IPS-20b (cell line): ENCODE measurements around the gene DIS3L2.
"Not testable (repeated sequence)": the region's sequence is repeated elsewhere in the genome, so short reads cannot be mapped to it uniquely, and the experiment has no call there.

ENCODE experiments used
- H3K27ac ChIP-seq: one replicate; pipeline ENCODE4 v1.5.1; 2013; ENCODE audit warnings: low read length
- H3K27me3 ChIP-seq: 2 replicates; pipeline ENCODE4 v1.6.1; 2013; ENCODE audit warnings: mild to moderate bottlenecking, low read length, inconsistent platforms; ENCODE audit not compliant: insufficient read depth
- H3K36me3 ChIP-seq: 2 replicates; pipeline ENCODE4 v1.6.1; 2013; ENCODE audit warnings: low read depth, mild to moderate bottlenecking, inconsistent platforms, low read length, moderate library complexity; ENCODE audit not compliant: insufficient read depth
- H3K4me1 ChIP-seq: 2 replicates; pipeline ENCODE4 v1.6.1; 2013; ENCODE audit warnings: mild to moderate bottlenecking, control low read depth, inconsistent platforms, low read length, moderate library complexity; ENCODE audit not compliant: insufficient read depth
- H3K4me3 ChIP-seq: 2 replicates; pipeline ENCODE4 v1.5.1; 2013; ENCODE audit warnings: mild to moderate bottlenecking, low read length, inconsistent platforms
- H3K9ac ChIP-seq: 2 replicates; pipeline ENCODE4 v1.6.1; 2013; ENCODE audit warnings: low read depth, mild to moderate bottlenecking, inconsistent platforms, low read length, moderate library complexity
- H3K9me3 ChIP-seq: 2 replicates; pipeline ENCODE4 v1.6.1; 2013; ENCODE audit warnings: mild to moderate bottlenecking, low read depth, low read length, inconsistent platforms; ENCODE audit not compliant: insufficient read depth

DIS3L2 gene

GRCh38 chr2:232374356-232374755, 412.8 kb downstream of the DIS3L2 start:
- no peaks in the 10 kb centered on the region for H3K9me3 ChIP-seq
- H3K27ac ChIP-seq = no peak overlapping the region
- H3K4me1 ChIP-seq = peaks cover 6% of the 10 kb centered on the region; the same call in 1 of the 2 replicates
- H3K9ac ChIP-seq = no peak overlapping the region
- no peak overlapping the region for H3K4me3 ChIP-seq
- H3K36me3 ChIP-seq = no peaks in the 10 kb centered on the region
- H3K27me3 ChIP-seq = no peaks in the 10 kb centered on the region

DNA sequence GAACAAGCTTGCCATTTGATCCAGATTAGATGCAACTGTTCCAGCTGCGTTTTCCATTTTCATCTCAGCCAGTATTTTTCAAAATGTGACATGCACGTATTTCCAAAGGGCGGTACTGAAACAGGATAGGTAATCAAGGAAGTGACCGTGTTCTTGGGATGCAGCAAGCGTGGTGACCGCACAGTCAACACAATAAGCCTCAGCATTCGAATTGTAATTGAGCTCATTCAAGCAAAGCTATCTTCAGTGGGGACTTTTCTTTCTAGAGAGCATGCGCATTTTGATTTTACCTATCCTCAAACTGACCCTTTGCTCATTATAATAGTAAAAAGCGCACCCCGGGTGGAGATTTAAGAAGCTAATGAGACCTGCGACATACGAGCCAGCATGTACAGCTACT, 413.7 kb downstream of the DIS3L2 start:
- Histone ChIP-seq H3K4me1 (peaks cover 6% of the 10 kb centered on the region; the same call in 1 of the 2 replicates), H3K27ac (no peak overlapping the region), H3K27me3 (no peaks in the 10 kb centered on the region), H3K9ac (no peak overlapping the region), H3K4me3 (no peak overlapping the region), H3K9me3 (no peaks in the 10 kb centered on the region), H3K36me3 (no peaks in the 10 kb centered on the region)

- Histone ChIP-seq H3K27ac (no peak overlapping the region), H3K9me3 (no peaks in the 10 kb centered on the region), H3K36me3 (no peaks in the 10 kb centered on the region), H3K4me3 (no peak overlapping the region), H3K27me3 (no peaks in the 10 kb centered on the region), H3K4me1 (peaks cover 6% of the 10 kb centered on the region; the same call in 1 of the 2 replicates), H3K9ac (no peak overlapping the region)
These were observed 414.7 kb downstream of the DIS3L2 start for GRCh38 chr2:232376260-232376659.

GRCh38 chr2:232376713-232377112, 415.2 kb downstream of the DIS3L2 start:
- Histone ChIP-seq H3K9me3 (no peaks in the 10 kb centered on the region), H3K9ac (no peak overlapping the region), H3K27me3 (peaks cover under 1% of the 10 kb centered on the region; the same call in 1 of the 2 replicates), H3K4me3 (no peak overlapping the region), H3K27ac (no peak overlapping the region), H3K4me1 (peaks cover 6% of the 10 kb centered on the region; the same call in 1 of the 2 replicates), H3K36me3 (no peaks in the 10 kb centered on the region)

DNA sequence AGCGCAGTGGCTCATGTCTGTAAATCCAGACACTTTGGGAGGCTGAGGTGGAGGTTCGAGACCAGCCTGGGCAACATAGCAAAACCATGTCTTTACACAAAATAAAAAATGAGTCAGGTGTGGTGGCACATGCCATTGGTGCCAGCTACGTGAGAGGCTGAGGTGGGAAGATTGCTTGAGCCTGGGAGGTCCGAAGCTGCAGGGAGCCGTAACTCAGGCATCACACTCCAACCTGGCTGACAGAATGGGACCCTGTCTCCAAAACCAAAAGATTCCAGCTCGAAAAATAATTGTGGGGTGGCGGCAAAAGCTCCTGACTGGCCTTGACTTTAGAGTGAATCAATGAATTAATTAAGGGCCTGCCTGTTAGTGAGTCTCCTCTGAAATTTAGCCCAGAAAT, 415.8 kb downstream of the DIS3L2 start:
- no peak overlapping the region for H3K27ac ChIP-seq
- H3K4me3 ChIP-seq = no peak overlapping the region
- no peaks in the 10 kb centered on the region for H3K9me3 ChIP-seq
- no peaks in the 10 kb centered on the region for H3K36me3 ChIP-seq
- no peak overlapping the region for H3K9ac ChIP-seq
- peaks cover 6% of the 10 kb centered on the region for H3K4me1 ChIP-seq
- peaks cover 5% of the 10 kb centered on the region; the same call in 1 of the 2 replicates for H3K27me3 ChIP-seq

GRCh38 chr2:232377841-232378734, 416.6 kb downstream of the DIS3L2 start:
- no peak overlapping the region for H3K27ac ChIP-seq
- peaks cover 6% of the 10 kb centered on the region for H3K4me1 ChIP-seq
- no peak overlapping the region for H3K9ac ChIP-seq
- H3K4me3 ChIP-seq = no peak overlapping the region
- H3K27me3 ChIP-seq = peaks cover 5% of the 10 kb centered on the region; the same call in 1 of the 2 replicates
- H3K36me3 ChIP-seq = no peaks in the 10 kb centered on the region
- no peaks in the 10 kb centered on the region for H3K9me3 ChIP-seq

GRCh38 chr2:232378735-232379151, 417.2 kb downstream of the DIS3L2 start, which contains the start of gene ALPP:
Gene ALPP (plus strand): TSS chr2:232378751. CDS start chr2:232378803, 52 bp downstream.
- H3K9ac ChIP-seq, H3K4me1 ChIP-seq, H3K27me3 ChIP-seq, H3K4me3 ChIP-seq, H3K9me3 ChIP-seq, H3K27ac ChIP-seq, H3K36me3 ChIP-seq: not testable (repeated sequence)

DNA sequence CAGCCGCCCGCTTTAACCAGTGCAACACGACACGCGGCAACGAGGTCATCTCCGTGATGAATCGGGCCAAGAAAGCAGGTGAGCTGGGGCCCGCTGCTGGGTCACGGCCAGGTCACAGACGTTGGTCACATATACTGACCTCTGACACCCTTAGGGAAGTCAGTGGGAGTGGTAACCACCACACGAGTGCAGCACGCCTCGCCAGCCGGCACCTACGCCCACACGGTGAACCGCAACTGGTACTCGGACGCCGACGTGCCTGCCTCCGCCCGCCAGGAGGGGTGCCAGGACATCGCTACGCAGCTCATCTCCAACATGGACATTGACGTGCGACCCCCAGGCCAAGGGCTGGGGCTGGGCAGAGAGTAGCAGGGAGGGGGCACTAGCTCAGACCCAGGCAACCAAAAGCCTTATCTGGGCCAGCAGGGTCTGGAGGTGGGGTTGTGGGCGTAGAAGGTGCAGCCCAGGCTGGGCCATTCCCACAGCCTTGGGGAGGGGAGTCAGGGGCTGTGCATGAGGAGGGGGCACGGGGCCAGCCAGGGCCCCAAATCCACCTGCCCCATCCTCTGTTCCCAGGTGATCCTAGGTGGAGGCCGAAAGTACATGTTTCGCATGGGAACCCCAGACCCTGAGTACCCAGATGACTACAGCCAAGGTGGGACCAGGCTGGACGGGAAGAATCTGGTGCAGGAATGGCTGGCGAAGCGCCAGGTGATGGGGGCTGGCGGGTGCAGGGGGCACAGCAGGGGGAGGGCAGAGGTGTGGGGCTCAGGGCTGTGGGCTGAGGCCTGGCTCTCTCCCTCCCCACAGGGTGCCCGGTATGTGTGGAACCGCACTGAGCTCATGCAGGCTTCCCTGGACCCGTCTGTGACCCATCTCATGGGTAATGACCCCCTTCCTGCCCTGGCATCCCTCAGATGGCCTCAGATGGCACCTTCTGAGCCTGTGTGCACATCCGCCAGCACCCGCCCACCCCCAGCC, 418.4 kb downstream of the DIS3L2 start:
- H3K9me3 ChIP-seq, H3K9ac ChIP-seq, H3K36me3 ChIP-seq, H3K4me1 ChIP-seq, H3K4me3 ChIP-seq, H3K27ac ChIP-seq: not testable (repeated sequence)
- H3K27me3 ChIP-seq = peaks cover 15% of the 10 kb centered on the region

DNA sequence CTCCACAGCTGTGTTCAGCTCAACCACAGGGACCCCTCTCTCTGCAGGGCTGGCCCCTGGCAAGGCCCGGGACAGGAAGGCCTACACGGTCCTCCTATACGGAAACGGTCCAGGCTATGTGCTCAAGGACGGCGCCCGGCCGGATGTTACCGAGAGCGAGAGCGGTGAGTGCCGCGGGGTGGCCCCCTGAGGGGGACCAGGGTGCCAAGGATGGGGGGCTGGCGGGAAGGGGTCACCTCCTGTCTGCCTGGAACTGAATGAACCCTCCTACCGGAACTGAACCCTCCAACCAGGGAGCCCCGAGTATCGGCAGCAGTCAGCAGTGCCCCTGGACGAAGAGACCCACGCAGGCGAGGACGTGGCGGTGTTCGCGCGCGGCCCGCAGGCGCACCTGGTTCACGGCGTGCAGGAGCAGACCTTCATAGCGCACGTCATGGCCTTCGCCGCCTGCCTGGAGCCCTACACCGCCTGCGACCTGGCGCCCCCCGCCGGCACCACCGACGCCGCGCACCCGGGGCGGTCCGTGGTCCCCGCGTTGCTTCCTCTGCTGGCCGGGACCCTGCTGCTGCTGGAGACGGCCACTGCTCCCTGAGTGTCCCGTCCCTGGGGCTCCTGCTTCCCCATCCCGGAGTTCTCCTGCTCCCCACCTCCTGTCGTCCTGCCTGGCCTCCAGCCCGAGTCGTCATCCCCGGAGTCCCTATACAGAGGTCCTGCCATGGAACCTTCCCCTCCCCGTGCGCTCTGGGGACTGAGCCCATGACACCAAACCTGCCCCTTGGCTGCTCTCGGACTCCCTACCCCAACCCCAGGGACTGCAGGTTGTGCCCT, 419.9 kb downstream of the DIS3L2 start:
- not testable (repeated sequence) for H3K4me3 ChIP-seq, H3K27ac ChIP-seq, H3K9ac ChIP-seq, H3K36me3 ChIP-seq, H3K9me3 ChIP-seq, H3K4me1 ChIP-seq
- peaks cover 30% of the 10 kb centered on the region for H3K27me3 ChIP-seq

GRCh38 chr2:232382331-232383225, 421.1 kb downstream of the DIS3L2 start:
- peaks cover 5% of the 10 kb centered on the region for H3K4me1 ChIP-seq
- H3K4me3 ChIP-seq = no peak overlapping the region
- H3K9me3 ChIP-seq = no peaks in the 10 kb centered on the region
- H3K36me3 ChIP-seq = no peaks in the 10 kb centered on the region
- H3K9ac ChIP-seq = no peak overlapping the region
- H3K27me3 ChIP-seq = peaks cover 41% of the 10 kb centered on the region
- H3K27ac ChIP-seq = no peak overlapping the region
